Measurements from ENCODE around the gene RBFOX1.

RBFOX1 gene

GRCh38 chr16:7602291-7602950, 269.8 kb downstream of the RBFOX1 start:
- no peak for DNase-seq (ENCODE audit: low read depth in 2 of 2)

- DNase-seq (ENCODE audit: low read depth in 2 of 2) = no peak
Observed at GRCh38 chr16:7605812-7606211, 273.2 kb downstream of the RBFOX1 start.

GRCh38 chr16:7612671-7613070, 280.0 kb downstream of the RBFOX1 start:
- DNase-seq (ENCODE audit: low read depth in 2 of 2) = no peak

- no peak for DNase-seq (ENCODE audit: low read depth in 2 of 2)
Observed at GRCh38 chr16:7613518-7613917, 280.9 kb downstream of the RBFOX1 start.

- no peak for DNase-seq (ENCODE audit: low read depth in 2 of 2)
Observed at GRCh38 chr16:7614021-7614795, 281.6 kb downstream of the RBFOX1 start.

GRCh38 chr16:7615565-7615964, 282.9 kb downstream of the RBFOX1 start:
- no peak for DNase-seq (ENCODE audit: low read depth in 2 of 2)

- no peak for DNase-seq (ENCODE audit: low read depth in 2 of 2)
Observed at GRCh38 chr16:7624871-7625766, 292.5 kb downstream of the RBFOX1 start.

GRCh38 chr16:7628981-7629380, 296.3 kb downstream of the RBFOX1 start:
- DNase-seq (ENCODE audit: low read depth in 2 of 2) = no peak

GRCh38 chr16:7629571-7629970, 296.9 kb downstream of the RBFOX1 start:
- no peak for DNase-seq (ENCODE audit: low read depth in 2 of 2)

GRCh38 chr16:7637446-7637845, 304.8 kb downstream of the RBFOX1 start:
- no peak for DNase-seq (ENCODE audit: low read depth in 2 of 2)

GRCh38 chr16:7638306-7638705, 305.7 kb downstream of the RBFOX1 start:
- DNase-seq (ENCODE audit: low read depth in 2 of 2) = no peak

- DNase-seq (ENCODE audit: low read depth in 2 of 2) = no peak
Observed at GRCh38 chr16:7640334-7640733, 307.7 kb downstream of the RBFOX1 start.

GRCh38 chr16:7644176-7644575, 311.5 kb downstream of the RBFOX1 start:
- DNase-seq (ENCODE audit: low read depth in 2 of 2) = no peak

- no peak for DNase-seq (ENCODE audit: low read depth in 2 of 2)
Observed at GRCh38 chr16:7644811-7645210, 312.2 kb downstream of the RBFOX1 start.

- DNase-seq (ENCODE audit: low read depth in 2 of 2) = no peak
Observed at GRCh38 chr16:7646821-7647500, 314.3 kb downstream of the RBFOX1 start.

GRCh38 chr16:7650431-7650830, 317.8 kb downstream of the RBFOX1 start:
- DNase-seq (ENCODE audit: low read depth in 2 of 2) = no peak

GRCh38 chr16:7651803-7652570, 319.3 kb downstream of the RBFOX1 start:
- no peak for DNase-seq (ENCODE audit: low read depth in 2 of 2)

- DNase-seq (ENCODE audit: low read depth in 2 of 2) = no peak
Observed at GRCh38 chr16:7653746-7654461, 321.3 kb downstream of the RBFOX1 start.

GRCh38 chr16:7675628-7676027, 343.0 kb downstream of the RBFOX1 start:
- DNase-seq (ENCODE audit: low read depth in 2 of 2) = no peak

- DNase-seq (ENCODE audit: low read depth in 2 of 2) = no peak
Observed at GRCh38 chr16:7680296-7680695, 347.7 kb downstream of the RBFOX1 start.

Data from activated CD4-positive, alpha-beta T cell treated with anti-CD3 and anti-CD28 coated beads for 24 hours (primary cell).